ENCODE results near the gene FUS.
"Not testable (repeated sequence)": the region's sequence is repeated elsewhere in the genome, so short reads cannot be mapped to it uniquely, and the experiment has no call there.

Gene FUS

GRCh38 chr16:31134091-31134571 lies 45.8 kb upstream of the FUS start:
- Histone ChIP-seq H3K36me3 (ENCODE audit: insufficient read depth, insufficient read length, low read length) (peaks cover 45% of the 10 kb centered on the region), H3K4me3 (ENCODE audit: insufficient read length, low read depth) (peak overlapping the region; percentile 72), H3K27me3 (ENCODE audit: insufficient read depth, insufficient read length) (no peaks in the 10 kb centered on the region), H3K4me1 (ENCODE audit: insufficient read depth, insufficient read length) (peaks cover 39% of the 10 kb centered on the region), H3K9me3 (ENCODE audit: insufficient read depth, low read length) (no peaks in the 10 kb centered on the region), H3K9ac (ENCODE audit: insufficient read length, low read depth) (peak overlapping the region; percentile 73)
- TF ChIP-seq ZNF274 (IDR thresholded peaks at IDR 0.05; ENCODE audit: low read depth, low read length) (no peak), SUZ12 (IDR thresholded peaks at IDR 0.05; ENCODE audit: extremely low read depth, insufficient read depth, insufficient read length) (no peak), YY1 (IDR thresholded peaks at IDR 0.05; ENCODE audit: insufficient read depth, insufficient read length) (no peak)
- DNase-seq (ENCODE audit: low read depth, low spot score) = peak; percentile 59

DNA sequence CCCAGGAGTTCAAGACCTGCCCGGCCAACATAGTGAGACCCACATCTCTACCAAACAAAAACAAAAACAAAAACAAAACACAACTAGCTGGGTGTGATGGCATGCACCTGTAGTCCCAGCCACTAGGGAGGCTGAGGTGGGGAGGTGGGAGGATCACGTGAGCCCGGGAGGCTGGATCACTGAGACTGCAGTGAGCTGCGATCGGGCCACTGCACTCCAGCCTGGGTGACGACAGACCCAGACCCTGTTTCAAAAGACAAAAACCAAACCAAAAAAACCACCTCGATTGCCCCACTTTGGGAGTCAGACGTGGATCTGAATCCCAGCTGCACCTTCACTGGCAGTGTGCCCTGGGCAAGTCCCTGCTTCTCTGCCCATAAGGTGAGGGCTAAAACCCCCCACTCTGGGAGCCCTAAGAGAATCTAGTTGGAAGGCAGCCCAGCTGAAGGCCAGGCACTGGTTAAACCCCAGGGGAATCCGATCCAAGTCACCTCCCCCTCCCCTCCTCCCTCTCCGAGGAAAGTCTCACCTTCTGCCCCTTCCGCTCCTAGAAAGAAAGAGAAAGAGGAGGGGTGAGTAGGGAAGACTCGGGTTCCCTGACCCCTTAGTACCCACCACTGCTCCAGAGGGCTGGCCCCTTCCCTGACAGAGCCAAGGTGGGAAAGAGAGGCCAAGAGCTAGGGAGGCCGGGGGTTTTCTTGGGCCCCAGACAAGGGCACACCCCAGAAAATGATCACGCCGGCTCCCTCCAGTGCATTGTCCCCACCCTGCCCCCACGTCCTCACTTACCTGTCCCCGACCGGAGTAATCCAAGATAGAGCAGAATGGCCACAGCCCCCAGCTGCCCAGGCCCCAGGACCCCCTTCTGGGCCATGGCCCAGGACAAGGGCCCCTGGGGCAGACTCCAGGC lies 45.1 kb upstream of the FUS start:
- TF ChIP-seq ZNF274 (IDR thresholded peaks at IDR 0.05; ENCODE audit: low read depth, low read length) = no peak
- TF ChIP-seq YY1 (IDR thresholded peaks at IDR 0.05; ENCODE audit: insufficient read depth, insufficient read length) = no peak
- TF ChIP-seq SUZ12 (IDR thresholded peaks at IDR 0.05; ENCODE audit: extremely low read depth, insufficient read depth, insufficient read length) = no peak
- Histone ChIP-seq H3K9ac (ENCODE audit: insufficient read length, low read depth) (peak overlapping the region; percentile 73), H3K36me3 (ENCODE audit: insufficient read depth, insufficient read length, low read length) (peaks cover 37% of the 10 kb centered on the region), H3K27me3 (ENCODE audit: insufficient read depth, insufficient read length) (no peaks in the 10 kb centered on the region), H3K4me3 (ENCODE audit: insufficient read length, low read depth) (peak overlapping the region; percentile 72), H3K9me3 (ENCODE audit: insufficient read depth, low read length) (no peaks in the 10 kb centered on the region), H3K4me1 (ENCODE audit: insufficient read depth, insufficient read length) (peaks cover 38% of the 10 kb centered on the region)
- peak; percentile 68 for DNase-seq (ENCODE audit: low read depth, low spot score)

DNA sequence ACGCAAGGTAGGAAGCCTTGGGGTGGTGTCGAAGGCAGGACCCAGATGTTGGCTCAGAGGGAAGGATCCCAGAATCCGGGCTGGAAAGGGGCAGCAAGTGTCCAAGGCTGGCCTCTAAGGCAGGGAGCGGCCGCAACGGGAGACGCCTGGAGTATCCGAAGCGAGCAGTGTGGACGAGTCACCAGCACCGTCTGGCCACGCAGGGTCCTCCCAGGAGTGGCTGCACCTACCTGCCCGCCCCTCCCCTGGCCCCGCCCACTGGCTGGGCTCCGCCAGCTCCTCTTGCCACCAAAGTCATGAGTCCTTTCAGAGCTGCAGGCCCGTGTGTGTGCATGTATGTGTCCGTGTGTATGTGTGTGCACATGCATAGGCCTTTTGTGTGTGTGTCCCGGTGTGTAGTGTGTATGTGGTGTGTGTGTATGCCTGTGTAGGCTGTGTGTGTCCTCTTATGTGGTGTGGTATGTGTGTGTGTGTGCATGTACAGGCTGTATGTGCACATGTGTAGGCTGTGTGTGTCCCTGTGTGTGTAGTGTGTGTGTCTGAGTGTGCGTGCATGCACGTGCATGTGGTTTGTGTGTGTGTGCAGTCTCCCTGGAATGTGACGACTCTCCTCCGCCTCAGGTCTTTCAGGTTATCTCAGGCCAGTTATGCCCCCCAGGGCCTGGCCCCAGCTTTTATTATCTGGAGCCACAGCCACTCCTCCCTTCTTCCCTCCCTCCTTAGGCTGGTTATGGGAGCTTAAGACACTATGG lies 44.2 kb upstream of the FUS start, which contains the start of gene PRSS8:
Gene PRSS8 (minus strand): TSS at position 193 of the 752 bp plus-strand sequence. CDS start 229 bp downstream, outside the sequence.
- DNase-seq (ENCODE audit: low read depth, low spot score) = no peak
- Histone ChIP-seq H3K9me3 (ENCODE audit: insufficient read depth, low read length) (no peaks in the 10 kb centered on the region), H3K36me3 (ENCODE audit: insufficient read depth, insufficient read length, low read length) (peaks cover 30% of the 10 kb centered on the region), H3K27me3 (ENCODE audit: insufficient read depth, insufficient read length) (no peaks in the 10 kb centered on the region), H3K4me3 (ENCODE audit: insufficient read length, low read depth) (peak within 1 kb of the TSS; percentile 72), H3K9ac (ENCODE audit: insufficient read length, low read depth) (peak within 1 kb of the TSS; percentile 73), H3K4me1 (ENCODE audit: insufficient read depth, insufficient read length) (peaks cover 41% of the 10 kb centered on the region)
- TF ChIP-seq YY1 (IDR thresholded peaks at IDR 0.05; ENCODE audit: insufficient read depth, insufficient read length) (no peak), SUZ12 (IDR thresholded peaks at IDR 0.05; ENCODE audit: extremely low read depth, insufficient read depth, insufficient read length) (no peak), ZNF274 (IDR thresholded peaks at IDR 0.05; ENCODE audit: low read depth, low read length) (no peak)

DNA sequence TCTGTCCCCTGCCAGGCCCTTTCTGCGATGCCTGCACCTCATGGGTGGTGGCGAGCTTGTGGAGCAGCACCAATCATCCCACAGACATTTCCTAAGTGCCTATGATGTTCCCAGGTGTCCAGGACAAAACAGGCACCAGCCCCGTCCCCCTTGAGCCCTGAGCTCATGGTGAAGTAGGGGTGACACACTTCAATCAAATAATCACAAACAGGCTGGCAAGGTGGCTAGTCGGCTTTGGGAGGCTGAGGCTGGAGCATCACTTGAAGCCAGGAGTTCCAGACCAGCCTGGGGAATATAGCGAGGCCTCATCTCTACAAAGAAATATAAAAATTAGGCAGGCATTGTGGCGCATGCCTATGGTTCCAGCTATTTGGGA lies 43.7 kb upstream of the FUS start:
- TF ChIP-seq ZNF274 (IDR thresholded peaks at IDR 0.05; ENCODE audit: low read depth, low read length) = no peak
- no peak for TF ChIP-seq SUZ12 (IDR thresholded peaks at IDR 0.05; ENCODE audit: extremely low read depth, insufficient read depth, insufficient read length)
- no peak for TF ChIP-seq YY1 (IDR thresholded peaks at IDR 0.05; ENCODE audit: insufficient read depth, insufficient read length)
- H3K27me3 ChIP-seq (ENCODE audit: insufficient read depth, insufficient read length) = no peaks in the 10 kb centered on the region
- peaks cover 42% of the 10 kb centered on the region for H3K4me1 ChIP-seq (ENCODE audit: insufficient read depth, insufficient read length)
- peaks cover 24% of the 10 kb centered on the region for H3K36me3 ChIP-seq (ENCODE audit: insufficient read depth, insufficient read length, low read length)
- H3K9me3 ChIP-seq (ENCODE audit: insufficient read depth, low read length) = no peaks in the 10 kb centered on the region
- H3K4me3 ChIP-seq (ENCODE audit: insufficient read length, low read depth) = no peak overlapping the region
- DNase-seq (ENCODE audit: low read depth, low spot score) = no peak
- H3K9ac ChIP-seq (ENCODE audit: insufficient read length, low read depth) = peak overlapping the region; percentile 73

DNA sequence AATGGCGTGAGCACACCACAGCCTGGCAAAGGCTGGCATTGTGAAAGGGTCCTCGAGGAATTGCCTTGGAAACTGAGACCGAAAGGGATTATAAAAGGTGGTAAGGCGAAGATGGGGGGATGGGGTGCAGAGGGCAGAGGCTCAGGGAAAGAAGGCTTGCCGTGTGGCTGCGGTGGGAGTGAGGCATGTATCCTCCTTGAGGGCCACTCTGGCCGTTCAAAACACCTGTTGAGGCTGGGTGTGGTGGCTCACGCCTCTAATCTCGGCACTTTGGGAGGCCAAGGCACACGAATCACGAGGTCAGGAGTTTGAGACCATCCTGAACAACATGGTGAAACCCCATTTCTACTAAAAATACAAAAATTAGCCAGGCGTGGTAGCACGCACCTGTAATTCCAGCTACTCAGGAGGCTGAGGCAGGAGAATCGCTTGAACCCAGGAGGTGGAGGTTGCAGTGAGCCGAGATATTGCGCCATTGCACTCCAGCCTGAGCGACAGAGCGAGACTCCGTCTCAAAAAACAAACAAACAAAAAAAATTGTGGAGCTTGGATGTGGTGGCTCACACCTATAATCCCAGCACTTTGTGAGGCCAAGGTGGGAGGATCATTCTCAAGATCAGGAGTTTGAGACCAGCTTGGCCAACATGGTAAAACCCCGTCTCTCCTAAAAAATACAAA lies 43.0 kb upstream of the FUS start:
- Histone ChIP-seq H3K36me3 (ENCODE audit: insufficient read depth, insufficient read length, low read length) (peaks cover 17% of the 10 kb centered on the region), H3K4me1 (ENCODE audit: insufficient read depth, insufficient read length) (peaks cover 44% of the 10 kb centered on the region)
- not testable (repeated sequence) for H3K27me3 ChIP-seq (ENCODE audit: insufficient read depth, insufficient read length); DNase-seq (ENCODE audit: low read depth, low spot score); H3K9me3 ChIP-seq (ENCODE audit: insufficient read depth, low read length); H3K4me3 ChIP-seq (ENCODE audit: insufficient read length, low read depth); H3K9ac ChIP-seq (ENCODE audit: insufficient read length, low read depth)

- TF ChIP-seq YY1 (IDR thresholded peaks at IDR 0.05; ENCODE audit: insufficient read depth, insufficient read length) = no peak
- H3K27me3 ChIP-seq (ENCODE audit: insufficient read depth, insufficient read length) = peaks cover 5% of the 10 kb centered on the region
- DNase-seq (ENCODE audit: low read depth, low spot score) = no peak
- H3K9ac ChIP-seq (ENCODE audit: insufficient read length, low read depth) = peak overlapping the region; percentile 57
- no peaks in the 10 kb centered on the region for H3K36me3 ChIP-seq (ENCODE audit: insufficient read depth, insufficient read length, low read length)
- H3K9me3 ChIP-seq (ENCODE audit: insufficient read depth, low read length) = no peaks in the 10 kb centered on the region
- peaks cover 38% of the 10 kb centered on the region for H3K4me1 ChIP-seq (ENCODE audit: insufficient read depth, insufficient read length)
- no peak overlapping the region for H3K4me3 ChIP-seq (ENCODE audit: insufficient read length, low read depth)
These were observed 41.0 kb upstream of the FUS start for GRCh38 chr16:31138621-31139578.

DNA sequence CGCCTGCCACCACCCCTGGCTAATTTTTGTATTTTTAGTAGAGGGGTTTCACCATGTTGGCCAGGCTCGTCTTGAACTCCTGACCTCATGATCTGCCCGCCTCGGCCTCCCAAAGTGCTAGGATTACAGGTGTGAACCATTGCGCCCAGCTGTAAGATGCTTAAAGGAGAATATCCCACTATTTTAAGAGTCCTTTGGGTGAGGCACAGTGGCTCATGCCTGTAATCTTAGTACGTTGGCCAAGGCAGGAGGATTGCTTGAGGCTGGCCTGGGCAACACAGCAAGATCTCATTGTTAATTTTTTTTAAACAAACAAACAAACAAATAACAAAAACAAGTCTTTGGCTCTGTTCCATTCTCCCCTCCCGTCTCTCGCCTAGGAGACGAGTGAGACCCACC lies 38.9 kb upstream of the FUS start:
- peak overlapping the region; percentile 26 for H3K4me3 ChIP-seq (ENCODE audit: insufficient read length, low read depth)
- not testable (repeated sequence) for H3K27me3 ChIP-seq (ENCODE audit: insufficient read depth, insufficient read length); H3K36me3 ChIP-seq (ENCODE audit: insufficient read depth, insufficient read length, low read length); DNase-seq (ENCODE audit: low read depth, low spot score); H3K9me3 ChIP-seq (ENCODE audit: insufficient read depth, low read length)
- H3K4me1 ChIP-seq (ENCODE audit: insufficient read depth, insufficient read length) = peaks cover 33% of the 10 kb centered on the region
- H3K9ac ChIP-seq (ENCODE audit: insufficient read length, low read depth) = peak overlapping the region; percentile 83

All from NT2/D1 (cell line).